GM12878 (cell line): ENCODE data around the gene TCTN1. TPM values are rescaled to one million over a fixed set of nuclear protein-coding genes. Genes with fewer than 3 reads are reported as not detected.
A peak's percentile ranks its signal among the peaks of the same experiment; 100 is the strongest.

Source experiments
- ATAC-seq: fragments of 200-7000 bp; cut with Tn5 transposase; 3 replicates; pipeline ENCODE4 v1.9.1; 2020; ENCODE audit warnings: mild to moderate bottlenecking, moderate library complexity
- BruUV-seq: library from RNA; stranded (reverse); fragments of 400-500 nt; replicated peaks from 2 replicates; lab custom pipeline; 2021; lab: Mats Ljungman, UMichigan
- CTCF ChIA-PET: fragments of 300-600 bp; sonication (Branson Sonifier 250); formaldehyde crosslinking; extraction: SDS; loops from one replicate; lab custom pipeline; 2021; ENCODE audit warnings: inconsistent platforms; lab: Yijun Ruan, JAX
- POLR2A ChIA-PET: fragments of 350-600 bp; formaldehyde crosslinking; extraction: SDS; loops from one replicate; lab custom pipeline; 2021; ENCODE audit warnings: inconsistent platforms; lab: Charles Lee
- RAD21 ChIA-PET: fragments of 300-600 bp; sonication (Branson Sonifier 250); formaldehyde crosslinking; loops from one replicate; lab custom pipeline; 2023; ENCODE audit warnings: antibody characterized with exemption; ENCODE audit not compliant: unreplicated experiment; lab: Charles Lee
- SMC1A ChIA-PET: fragments of 300-600 bp; sonication (Branson Sonifier 250); formaldehyde crosslinking; loops from one replicate; lab custom pipeline; 2023; ENCODE audit not compliant: unreplicated experiment, uncharacterized antibody; lab: Charles Lee
- DNase-seq: peaks from one replicate; pipeline ENCODE4 v3.0.0-alpha.2; 2011; ENCODE audit warnings: low read depth, low spot score
- FAIRE-seq: peaks from 3 replicates; lab custom pipeline; 2011; peaks lifted over from hg19 to GRCh38; lab: Jason Lieb, UNC
- H2AFZ ChIP-seq: 2 replicates; pipeline ENCODE4 v1.6.0; 2011; ENCODE audit warnings: low read depth, low read length, control low read depth; ENCODE audit not compliant: control insufficient read depth
- H3K27ac ChIP-seq: 2 replicates; pipeline ENCODE4 v1.5.1; 2011; ENCODE audit warnings: control low read depth; ENCODE audit not compliant: control insufficient read depth, insufficient read depth
- H3K27me3 ChIP-seq, 2 experiments: replicated peaks in 1 of 2; 2 replicates each; pipeline versions ENCODE4 v1.6.0 to v1.6.1; 2011; ENCODE audit warnings: low read length in 1 of 2; ENCODE audit not compliant: control insufficient read depth in 2 of 2, insufficient read depth in 2 of 2
- H3K36me3 ChIP-seq, 2 experiments: 2 replicates each; pipeline ENCODE4 v1.5.1; 2011; ENCODE audit warnings: low read length in 1 of 2; ENCODE audit not compliant: control insufficient read depth in 2 of 2, insufficient read depth in 2 of 2
- H3K4me1 ChIP-seq: 2 replicates; pipeline ENCODE4 v1.6.1; 2011; ENCODE audit warnings: mild to moderate bottlenecking, low read length, moderate library complexity, mixed read lengths; ENCODE audit not compliant: control insufficient read depth, insufficient read depth
- H3K4me2 ChIP-seq: 2 replicates; pipeline ENCODE4 v1.6.0; 2011; ENCODE audit warnings: control low read depth; ENCODE audit not compliant: control insufficient read depth, insufficient read depth
- H3K4me3 ChIP-seq: fragments of 200-600 bp; sonication (generic); 2 replicates; pipeline ENCODE4 v1.5.1; 2016
- H3K79me2 ChIP-seq: 2 replicates; pipeline ENCODE4 v1.6.0; 2011; ENCODE audit warnings: low read length; ENCODE audit not compliant: control insufficient read depth, insufficient read depth
- H3K9ac ChIP-seq: 2 replicates; pipeline ENCODE4 v1.8.0; 2011; ENCODE audit warnings: low read length, control low read depth, mixed read lengths; ENCODE audit not compliant: control insufficient read depth, insufficient read depth
- H3K9me3 ChIP-seq: replicated peaks from 3 replicates; pipeline ENCODE4 v1.5.1; 2011; ENCODE audit warnings: mild to moderate bottlenecking, low read length; ENCODE audit not compliant: control insufficient read depth, insufficient read depth
- H4K20me1 ChIP-seq: 2 replicates; pipeline ENCODE4 v1.6.0; 2011; ENCODE audit not compliant: control insufficient read depth, insufficient read depth
- EP300 ChIP-seq, 2 experiments: fragments of 150-350 bp in 1 of 2; IDR thresholded peaks; 2 replicates each; pipeline ENCODE4 v1.6.1; 2011 to 2012; ENCODE audit warnings: low read depth in 2 of 2, low read length in 2 of 2, borderline replicate concordance in 1 of 2, improper control_type of control experiment in 1 of 2, inconsistent platforms in 1 of 2; ENCODE audit not compliant: control insufficient read depth in 1 of 2
- SIX5 ChIP-seq: IDR thresholded peaks from 2 replicates; pipeline ENCODE4 v1.6.1; 2011; ENCODE audit warnings: mild to moderate bottlenecking, low read depth, low read length, moderate library complexity; ENCODE audit not compliant: severe bottlenecking
- ZNF384 ChIP-seq: IDR thresholded peaks from 2 replicates; pipeline ENCODE4 v1.6.1; 2012; ENCODE audit warnings: low read depth, mild to moderate bottlenecking, low read length, improper control_type of control experiment, borderline replicate concordance
- ZSCAN29 ChIP-seq: fragments of 450-650 bp; IDR thresholded peaks from 2 replicates; pipeline ENCODE4 v1.6.1; 2017; ENCODE audit warnings: mild to moderate bottlenecking, moderate library complexity
- WGBS: methylation state at CpG from one replicate; pipeline ENCODE4 v1.1.6; 2016; ENCODE audit warnings: low lambda C conversion rate; ENCODE audit not compliant: insufficient replicate concordance, insufficient coverage; ENCODE audit errors: missing lambda C conversion rate; 5-methylcytosine and 5-hydroxymethylcytosine counted together
- in situ Hi-C: fragments of 300-500 bp; cut with MboI; formaldehyde crosslinking; loops from 9 replicates; pipeline ENCODE4 v1.14.3; 2018; ENCODE audit warnings: mixed read lengths
- intact Hi-C: fragments of 100-400 bp; cut with micrococcal nuclease; formaldehyde crosslinking; loops from one replicate; pipeline ENCODE4 v1.14.2; 2022; ENCODE audit not compliant: unreplicated experiment
- polyA plus RNA-seq, 11 experiments: library from polyadenylated mRNA; depleted of rRNA in 4 of 11; unstranded in 6 of 11; stranded (reverse) in 5 of 11; fragments of >200 nt; fragmentation: Nextera tagmentation in 4 of 11; fragmentation: Illumina TruSeq in 1 of 11; extraction: Ambion mirVana in 4 of 11; extraction: Trizol in 1 of 11; gene quantifications; 1 replicate in 1 of 11; 2 replicates in 10 of 11; pipeline versions ENCODE4 v1.2.1 to v1.2.3, GENCODE V29; 2011 to 2016; ENCODE audit warnings: inconsistent platforms in 2 of 11, missing spikeins in 2 of 11, low read depth in 1 of 11
- total RNA-seq, 4 experiments: library from RNA; depleted of rRNA in 3 of 4; stranded (reverse); fragments of >200 nt in 3 of 4; fragmentation: Illumina TruSeq in 1 of 4; extraction: Trizol in 1 of 4; gene quantifications; 2 replicates each; pipeline versions ENCODE4 v1.2.1 to v1.2.3, GENCODE V29; 2013 to 2021
- TF ChIP-seq, protein P1 (sequence below): fragments of 450-650 bp; IDR thresholded peaks from 2 replicates; pipeline ENCODE4 v1.6.1; 2016; ENCODE audit warnings: mild to moderate bottlenecking

Gene TCTN1
- total and polyA plus RNA-seq, 10 of the 15 experiments (the other 5 are each of a cell fraction or from before 2014, with no cell fraction given) = 8.8 to 23.5 (median 15.3) TPM

DNA sequence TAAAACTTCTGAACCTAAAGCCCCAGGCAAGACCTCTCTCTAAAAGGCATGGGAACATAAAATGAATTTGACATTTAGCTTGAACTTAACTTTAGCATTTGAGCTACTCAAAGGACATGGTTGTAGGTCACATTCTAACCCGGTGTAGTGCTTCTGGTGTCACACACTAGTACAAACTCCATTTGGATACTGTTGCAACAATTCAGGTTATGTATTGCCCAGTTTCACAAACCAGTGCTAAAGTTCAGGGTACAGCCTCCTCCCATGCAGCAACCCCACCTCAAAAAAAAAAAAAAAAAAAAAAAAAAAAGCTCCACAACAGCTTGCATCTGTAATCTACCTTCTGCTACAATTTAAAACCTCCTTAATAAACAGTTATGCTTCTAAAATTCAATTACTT lies 38.6 kb upstream of the TCTN1 start:
- peak overlapping the region; percentile 58 for H3K4me2 ChIP-seq
- H3K36me3 ChIP-seq = peaks cover 0 to 11% of the 10 kb centered on the region in 2 experiments; a peak in 1 of 4 replicates
- 6% methylated on average over 1 of the region's 1 CpG for WGBS
- H3K4me3 ChIP-seq = peak overlapping the region; percentile 53
- peak overlapping the region; percentile 30 for H3K9ac ChIP-seq
- ATAC-seq (no peak), DNase-seq (no peak), FAIRE-seq (no peak)
- H4K20me1 ChIP-seq = no peaks in the 10 kb centered on the region
- no peak overlapping the region for H2AFZ ChIP-seq
- ChIA-PET POLR2A (interaction anchor here (0.6 to 8.8 kb wide), 20 partner anchors 9 to 811 kb away, joined by 3 to 122 read pairs (median 5); partner anchors contain the start of genes FAM216A and GPN3), RAD21 (interaction anchor here (0.6 to 4.5 kb wide), 25 partner anchors 9 to 582 kb away, joined by 3 to 41 read pairs (median 6); partner anchors contain the start of genes ARPC3, FAM216A and GPN3), SMC1A (interaction anchor here (1.0 to 11.7 kb wide), 16 partner anchors 12 to 122 kb away, joined by 3 to 308 read pairs (median 7); no protein-coding TSS in a partner anchor), CTCF (interaction anchor here (0.6 to 4.8 kb wide), 14 partner anchors 8 to 106 kb away, joined by 3 to 35 read pairs (median 6); partner anchors contain the start of genes FAM216A and GPN3)
- peaks cover 12% of the 10 kb centered on the region for H3K4me1 ChIP-seq
- H3K79me2 ChIP-seq = peaks cover 90% of the 10 kb centered on the region
- TF ChIP-seq SIX5 (no peak), ZNF384 (peak; percentile 89)
- no TSS peak for BruUV-seq
- peaks cover 8% of the 10 kb centered on the region for H3K9me3 ChIP-seq
- H3K27ac ChIP-seq = peak overlapping the region; percentile 26; the same call in 1 of the 2 replicates
- intact Hi-C loops (no loop called here), in situ Hi-C loops (no loop called here)
- H3K27me3 ChIP-seq = no peaks in the 10 kb centered on the region

DNA sequence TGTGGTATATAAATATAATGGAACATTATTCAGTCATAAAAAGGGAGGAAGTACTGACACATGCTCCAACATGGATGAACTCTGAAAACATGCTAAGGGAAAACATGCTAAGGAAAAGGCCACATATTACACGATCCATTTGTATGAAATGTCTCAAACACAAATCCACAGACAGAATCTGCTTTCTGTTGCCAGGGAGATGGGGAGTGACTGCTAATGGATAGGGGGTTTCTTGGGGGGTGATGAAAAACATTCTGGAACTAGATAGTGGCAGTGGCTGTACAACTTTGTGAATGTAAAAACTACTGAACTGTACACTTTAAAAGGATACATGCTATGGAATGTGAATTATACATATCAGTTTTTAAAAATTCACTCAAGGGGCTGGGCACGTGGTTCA lies 37.4 kb upstream of the TCTN1 start:
- Histone ChIP-seq H3K4me3 (peak overlapping the region; percentile 5; the same call in 1 of the 2 replicates), H3K27me3 (no peaks in the 10 kb centered on the region), H3K9me3 (peaks cover 8% of the 10 kb centered on the region), H3K79me2 (peaks cover 99% of the 10 kb centered on the region), H3K27ac (peak overlapping the region; percentile 95), H3K9ac (peak overlapping the region; percentile 19; the same call in 1 of the 2 replicates), H3K4me1 (peaks cover 12% of the 10 kb centered on the region), H3K4me2 (peak overlapping the region; percentile 78), H2AFZ (no peak overlapping the region), H4K20me1 (no peaks in the 10 kb centered on the region)
- BruUV-seq = no TSS peak
- no peak for DNase-seq
- intact Hi-C loops = loop anchor here (2.0 kb wide), 1 partner anchor 14 kb away; no protein-coding TSS in a partner anchor
- ChIA-PET CTCF (interaction anchor here (1.0 to 4.8 kb wide), 11 partner anchors 9 to 107 kb away, joined by 3 to 35 read pairs (median 9); partner anchors contain the start of genes FAM216A and GPN3), SMC1A (interaction anchor here (0.7 to 11.7 kb wide), 15 partner anchors 12 to 63 kb away, joined by 3 to 308 read pairs (median 5); no protein-coding TSS in a partner anchor), POLR2A (interaction anchor here (0.9 to 8.8 kb wide), 10 partner anchors 9 to 73 kb away, joined by 3 to 122 read pairs (median 13); no protein-coding TSS in a partner anchor), RAD21 (interaction anchor here (1.1 to 4.5 kb wide), 11 partner anchors 10 to 108 kb away, joined by 3 to 41 read pairs (median 11); partner anchors contain the start of genes FAM216A and GPN3)
- FAIRE-seq = no peak
- in situ Hi-C loops = no loop called here
- 100% methylated on average over 2 of the region's 2 CpGs for WGBS
- no peak for ATAC-seq
- TF ChIP-seq ZSCAN29 (no peak), EP300 (IDR thresholded peaks at IDR 0.05; ENCODE audit: borderline replicate concordance in 1 of 2, control insufficient read depth in 1 of 2, low read depth in 2 of 2, low read length in 2 of 2) (no peak), ZNF384 (no peak)
- TF ChIP-seq, protein P1, sequence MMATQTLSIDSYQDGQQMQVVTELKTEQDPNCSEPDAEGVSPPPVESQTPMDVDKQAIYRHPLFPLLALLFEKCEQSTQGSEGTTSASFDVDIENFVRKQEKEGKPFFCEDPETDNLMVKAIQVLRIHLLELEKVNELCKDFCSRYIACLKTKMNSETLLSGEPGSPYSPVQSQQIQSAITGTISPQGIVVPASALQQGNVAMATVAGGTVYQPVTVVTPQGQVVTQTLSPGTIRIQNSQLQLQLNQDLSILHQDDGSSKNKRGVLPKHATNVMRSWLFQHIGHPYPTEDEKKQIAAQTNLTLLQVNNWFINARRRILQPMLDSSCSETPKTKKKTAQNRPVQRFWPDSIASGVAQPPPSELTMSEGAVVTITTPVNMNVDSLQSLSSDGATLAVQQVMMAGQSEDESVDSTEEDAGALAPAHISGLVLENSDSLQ = peak; percentile 77
- TF ChIP-seq, all 136 proteins: peak for 1
- peaks cover 0 to 11% of the 10 kb centered on the region in 2 experiments; a peak in 1 of 4 replicates for H3K36me3 ChIP-seq
